ENCODE measurements around the gene GALNT17.
"Not testable (repeated sequence)": the region's sequence is repeated elsewhere in the genome, so short reads cannot be mapped to it uniquely, and the experiment has no call there.

GALNT17 gene

GRCh38 chr7:71636329-71636728 is 504.4 kb downstream of the GALNT17 start:
- DNase-seq (ENCODE audit: low spot score): no peak

- no peak for DNase-seq (ENCODE audit: low spot score)
These were observed 505.6 kb downstream of the GALNT17 start for GRCh38 chr7:71637578-71637977.

- no peak for DNase-seq (ENCODE audit: low spot score)
These were observed 506.2 kb downstream of the GALNT17 start for GRCh38 chr7:71638108-71638507.

GRCh38 chr7:71639382-71640085 is 507.6 kb downstream of the GALNT17 start:
- no peak for DNase-seq (ENCODE audit: low spot score)

GRCh38 chr7:71643031-71643430 is 511.1 kb downstream of the GALNT17 start:
- DNase-seq (ENCODE audit: low spot score): not testable (repeated sequence)

GRCh38 chr7:71645836-71646235 is 513.9 kb downstream of the GALNT17 start:
- no peak for DNase-seq (ENCODE audit: low spot score)

GRCh38 chr7:71649812-71650211 is 517.9 kb downstream of the GALNT17 start:
- no peak for DNase-seq (ENCODE audit: low spot score)

GRCh38 chr7:71650653-71651337 is 518.9 kb downstream of the GALNT17 start:
- DNase-seq (ENCODE audit: low spot score): no peak

- DNase-seq (ENCODE audit: low spot score): no peak
These were observed 520.6 kb downstream of the GALNT17 start for GRCh38 chr7:71652510-71652909.

- DNase-seq (ENCODE audit: low spot score): no peak
These were observed 525.4 kb downstream of the GALNT17 start for GRCh38 chr7:71657386-71657785.

- no peak for DNase-seq (ENCODE audit: low spot score)
These were observed 527.7 kb downstream of the GALNT17 start for GRCh38 chr7:71659622-71660021.

GRCh38 chr7:71661671-71662224 is 529.8 kb downstream of the GALNT17 start:
- no peak for DNase-seq (ENCODE audit: low spot score)

GRCh38 chr7:71665716-71666115 is 533.8 kb downstream of the GALNT17 start:
- DNase-seq (ENCODE audit: low spot score): no peak

GRCh38 chr7:71668572-71668971 is 536.6 kb downstream of the GALNT17 start:
- DNase-seq (ENCODE audit: low spot score): no peak

GRCh38 chr7:71679480-71679879 is 547.5 kb downstream of the GALNT17 start:
- no peak for DNase-seq (ENCODE audit: low spot score)

- DNase-seq (ENCODE audit: low spot score): no peak
These were observed 550.2 kb downstream of the GALNT17 start for GRCh38 chr7:71682181-71682580.

GRCh38 chr7:71682841-71683781 is 551.2 kb downstream of the GALNT17 start:
- DNase-seq (ENCODE audit: low spot score): no peak

- DNase-seq (ENCODE audit: low spot score): no peak
These were observed 555.3 kb downstream of the GALNT17 start for GRCh38 chr7:71687286-71687685.

GRCh38 chr7:71687831-71688599 is 556.1 kb downstream of the GALNT17 start:
- DNase-seq (ENCODE audit: low spot score): no peak

- no peak for DNase-seq (ENCODE audit: low spot score)
These were observed 559.6 kb downstream of the GALNT17 start for GRCh38 chr7:71691538-71691937.

GRCh38 chr7:71694665-71695064 is 562.7 kb downstream of the GALNT17 start:
- no peak for DNase-seq (ENCODE audit: low spot score)

Measured in CD4-positive, alpha-beta T cell treated with Interleukin-6 at 100 ng/mL for 8 hours (primary cell).